NB4 (cell line): ENCODE results near the gene TPO.

Source experiments
- CTCF ChIP-seq: IDR thresholded peaks from one replicate; pipeline ENCODE4 v1.5.1; 2012; ENCODE audit warnings: low read depth, low read length
- MYC ChIP-seq: IDR thresholded peaks from 2 replicates; pipeline ENCODE4 v1.6.1; 2011; ENCODE audit warnings: low read depth, low read length
- POLR2A ChIP-seq: IDR thresholded peaks from 2 replicates; pipeline ENCODE4 v1.6.1; 2011; ENCODE audit warnings: mild to moderate bottlenecking; ENCODE audit not compliant: insufficient read length; ENCODE audit errors: extremely low read depth
- TF ChIP-seq, protein P1 (sequence below): IDR thresholded peaks from 2 replicates; pipeline ENCODE4 v1.6.1; 2011; ENCODE audit warnings: low read depth, low read length

GRCh38 chr2:1489486-1489885 lies 76.2 kb downstream of the TPO start:
- TF ChIP-seq POLR2A, result no peak
- TF ChIP-seq CTCF, result no peak
- no peak for TF ChIP-seq MYC
- TF ChIP-seq, protein P1, sequence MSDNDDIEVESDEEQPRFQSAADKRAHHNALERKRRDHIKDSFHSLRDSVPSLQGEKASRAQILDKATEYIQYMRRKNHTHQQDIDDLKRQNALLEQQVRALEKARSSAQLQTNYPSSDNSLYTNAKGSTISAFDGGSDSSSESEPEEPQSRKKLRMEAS, result no peak
